Esophagus squamous epithelium (tissue), 5 donors: ENCODE measurements around the gene SNAPC4. TPM values are rescaled to one million over a fixed set of nuclear protein-coding genes. Genes with fewer than 3 reads are reported as not detected.

Experiments used
- DNase-seq: peaks from one replicate; lab custom pipeline; 2025; lab: John Stamatoyannopoulos, UW
- H3K27ac ChIP-seq, 4 donors: fragments of 200-600 bp; sonication (generic); one replicate each; pipeline ENCODE4 v1.5.1; 2016 to 2019; ENCODE audit warnings: mild to moderate bottlenecking in 1 of 4
- H3K27me3 ChIP-seq, 4 donors: fragments of 200-600 bp; sonication (generic); 1 replicate in 3 of 4; 2 replicates in 1 of 4; pipeline versions ENCODE4 v1.5.1 to v1.6.0; 2017 to 2021; ENCODE audit warnings: antibody characterized with exemption in 1 of 4
- H3K36me3 ChIP-seq, 3 donors: fragments of 200-600 bp; sonication (generic); one replicate each; pipeline ENCODE4 v1.5.1; 2016 to 2019
- H3K4me1 ChIP-seq, 3 donors: fragments of 200-600 bp; sonication (generic); one replicate each; pipeline ENCODE4 v1.5.1; 2017 to 2019
- H3K4me3 ChIP-seq, 4 donors: fragments of 200-600 bp; sonication (generic); 1 replicate in 3 of 4; 2 replicates in 1 of 4; pipeline ENCODE4 v1.5.1; 2016 to 2019; ENCODE audit warnings: mild to moderate bottlenecking in 2 of 4, moderate library complexity in 1 of 4
- H3K9me3 ChIP-seq, 3 donors: fragments of 200-600 bp; sonication (generic); one replicate each; pipeline ENCODE4 v1.5.1; 2016 to 2019
- CTCF ChIP-seq, 6 experiments: fragments of 450-650 bp in 4 of 6; fragments of 200-600 bp in 2 of 6; sonication (generic) in 2 of 6; IDR thresholded peaks; one replicate each; pipeline ENCODE4 v1.5.1; 2016 to 2019; ENCODE audit warnings: antibody characterized with exemption in 6 of 6, mild to moderate bottlenecking in 4 of 6, moderate library complexity in 4 of 6
- POLR2A ChIP-seq, 4 donors: fragments of 450-650 bp; IDR thresholded peaks; one replicate each; pipeline ENCODE4 v1.6.1; 2017; ENCODE audit warnings: antibody characterized with exemption in 4 of 4, mild to moderate bottlenecking in 4 of 4, moderate library complexity in 3 of 4
- WGBS, 2 donors: methylation state at CpG; one replicate each; pipeline ENCODE4 v1.1.5; 2018; 5-methylcytosine and 5-hydroxymethylcytosine counted together
- intact Hi-C: fragments of 100-400 bp; cut with DNase I; formaldehyde crosslinking; loops from one replicate; pipeline ENCODE4 v1.15.0; 2022
- total RNA-seq, 4 donors: library from RNA; depleted of rRNA; stranded (reverse); fragments of >200 nt; gene quantifications; one replicate each; pipeline ENCODE4 v1.1.0, GENCODE V29; 2016
- donor health status: DM: yes; HTN: yes; CAD: no.

Gene SNAPC4
- total RNA-seq, 4 donors from 2014 or later: 2.6 to 5.1 (median 4.5) TPM

GRCh38 chr9:136399176-136400037, 563 bp downstream of the SNAPC4 start:
- peak overlapping the region in 3 of 4 donors; percentile 8 to 71 (median 64) for H3K27ac ChIP-seq
- peak overlapping the region; percentile 56 to 93 (median 83) for H3K4me3 ChIP-seq
- TF ChIP-seq CTCF (IDR thresholded peaks at IDR 0.05) (no peak), POLR2A (IDR thresholded peaks at IDR 0.05) (no peak)
- peaks cover 9 to 67% (median 27%) of the 10 kb centered on the region in 3 donors for H3K36me3 ChIP-seq
- intact Hi-C loops: no loop called here
- WGBS, 2 donors: 4 to 5% methylated on average over 8 to 9 of the region's 67 CpGs
- no peaks in the 10 kb centered on the region for H3K9me3 ChIP-seq
- no peaks in the 10 kb centered on the region for H3K27me3 ChIP-seq
- no peak for DNase-seq
- peaks cover 15 to 33% (median 16%) of the 10 kb centered on the region in 3 donors for H3K4me1 ChIP-seq

GRCh38 chr9:136398286-136398685, 1.7 kb downstream of the SNAPC4 start:
- 79 to 91% methylated on average over 5 to 8 of the region's 12 CpGs for WGBS, 2 donors
- no peak overlapping the region for H3K27ac ChIP-seq
- intact Hi-C loops: no loop called here
- H3K4me3 ChIP-seq: no peak overlapping the region
- peaks cover 12 to 67% (median 30%) of the 10 kb centered on the region in 3 donors for H3K36me3 ChIP-seq
- TF ChIP-seq POLR2A (IDR thresholded peaks at IDR 0.05): no peak
- no peak for TF ChIP-seq CTCF (IDR thresholded peaks at IDR 0.05)
- H3K4me1 ChIP-seq: peaks cover 15 to 24% (median 16%) of the 10 kb centered on the region in 3 donors
- H3K9me3 ChIP-seq: no peaks in the 10 kb centered on the region
- no peak for DNase-seq
- H3K27me3 ChIP-seq: no peaks in the 10 kb centered on the region

GRCh38 chr9:136397643-136398042, 2.3 kb downstream of the SNAPC4 start:
- Histone ChIP-seq H3K9me3 (no peaks in the 10 kb centered on the region), H3K4me1 (peaks cover 15 to 24% (median 16%) of the 10 kb centered on the region in 3 donors), H3K27me3 (no peaks in the 10 kb centered on the region), H3K27ac (no peak overlapping the region), H3K36me3 (peaks cover 18 to 69% (median 30%) of the 10 kb centered on the region in 3 donors), H3K4me3 (no peak overlapping the region)
- no peak for DNase-seq
- intact Hi-C loops: no loop called here
- TF ChIP-seq POLR2A (IDR thresholded peaks at IDR 0.05) (no peak), CTCF (IDR thresholded peaks at IDR 0.05) (no peak)
- WGBS, 2 donors: 50 to 82% methylated on average over 1 to 3 of the region's 6 CpGs

GRCh38 chr9:136396219-136396515, 3.8 kb downstream of the SNAPC4 start:
- H3K27me3 ChIP-seq: no peaks in the 10 kb centered on the region
- no peaks in the 10 kb centered on the region for H3K9me3 ChIP-seq
- no peak overlapping the region for H3K27ac ChIP-seq
- peaks cover 23 to 71% (median 43%) of the 10 kb centered on the region in 3 donors for H3K36me3 ChIP-seq
- intact Hi-C loops: no loop called here
- DNase-seq: no peak
- H3K4me3 ChIP-seq: no peak overlapping the region
- peaks cover 15 to 24% (median 16%) of the 10 kb centered on the region in 3 donors for H3K4me1 ChIP-seq
- whole genome bisulfite sequencing, 2 donors: 65 to 75% methylated on average over 4 of the region's 4 CpGs
- no peak for TF ChIP-seq CTCF (IDR thresholded peaks at IDR 0.05)
- TF ChIP-seq POLR2A (IDR thresholded peaks at IDR 0.05): no peak
